GM19468 (cell line): Measurements from ENCODE around the gene EIF4E2.
"Not testable (repeated sequence)": the region's sequence is repeated elsewhere in the genome, so short reads cannot be mapped to it uniquely, and the experiment has no call there.

Experiments
- ATAC-seq: cut with Tn5 transposase; IDR thresholded peaks from one replicate; pipeline ENCODE4 v1.9.1; 2021; ENCODE audit warnings: mild to moderate bottlenecking, moderate library complexity, moderate number of reproducible peaks; ENCODE audit not compliant: unreplicated experiment; ENCODE audit errors: extremely low read depth

EIF4E2 gene

GRCh38 chr2:232551776-232552175 lies 1.3 kb downstream of the EIF4E2 start:
- ATAC-seq = no peak

- ATAC-seq = no peak
Measured at GRCh38 chr2:232556426-232556825, 5.9 kb downstream of the EIF4E2 start.

GRCh38 chr2:232562515-232563151 lies 12.1 kb downstream of the EIF4E2 start:
- ATAC-seq = no peak

GRCh38 chr2:232563580-232563979 lies 13.1 kb downstream of the EIF4E2 start:
- no peak for ATAC-seq

GRCh38 chr2:232567721-232568120 lies 17.2 kb downstream of the EIF4E2 start:
- no peak for ATAC-seq

- ATAC-seq = no peak
Measured at GRCh38 chr2:232568161-232568560, 17.7 kb downstream of the EIF4E2 start.

- no peak for ATAC-seq
Measured at GRCh38 chr2:232569541-232569940, 19.1 kb downstream of the EIF4E2 start.

GRCh38 chr2:232570481-232570880 lies 20.0 kb downstream of the EIF4E2 start:
- ATAC-seq = not testable (repeated sequence)

GRCh38 chr2:232571026-232571474 lies 20.6 kb downstream of the EIF4E2 start:
- no peak for ATAC-seq

GRCh38 chr2:232573042-232573441 lies 22.6 kb downstream of the EIF4E2 start:
- ATAC-seq = no peak

- no peak for ATAC-seq
Measured at GRCh38 chr2:232573771-232574435, 23.4 kb downstream of the EIF4E2 start.

- ATAC-seq = no peak
Measured at GRCh38 chr2:232574674-232575403, 24.4 kb downstream of the EIF4E2 start.

GRCh38 chr2:232575404-232575746 lies 24.9 kb downstream of the EIF4E2 start:
- ATAC-seq = no peak

GRCh38 chr2:232576995-232577394 lies 26.5 kb downstream of the EIF4E2 start:
- ATAC-seq = no peak

GRCh38 chr2:232577841-232578240 lies 27.4 kb downstream of the EIF4E2 start:
- no peak for ATAC-seq

- no peak for ATAC-seq
Measured at GRCh38 chr2:232578626-232579025, 28.1 kb downstream of the EIF4E2 start.

- no peak for ATAC-seq
Measured at GRCh38 chr2:232580648-232580981, 30.1 kb downstream of the EIF4E2 start.

- ATAC-seq = peak; percentile 38
Measured at GRCh38 chr2:232581725-232582124, 31.2 kb downstream of the EIF4E2 start.

- no peak for ATAC-seq
Measured at GRCh38 chr2:232584238-232584637, 33.7 kb downstream of the EIF4E2 start.

GRCh38 chr2:232586943-232587505 lies 36.5 kb downstream of the EIF4E2 start:
- ATAC-seq = no peak

GRCh38 chr2:232587512-232587911 lies 37.0 kb downstream of the EIF4E2 start:
- no peak for ATAC-seq
